Nephron progenitor cell (in vitro differentiated cells): Measurements from ENCODE around the gene VASH2.

Experiments used
- DNase-seq: peaks from one replicate; pipeline ENCODE4 v3.0.0; 2021
- H3K27ac Mint-ChIP-seq: 2 replicates; pipeline ENCODE4 v1.8.0; 2021; ENCODE audit warnings: mild to moderate bottlenecking, moderate library complexity, mixed read lengths
- H3K27me3 Mint-ChIP-seq: 2 replicates; pipeline ENCODE4 v1.8.0; 2021; ENCODE audit warnings: mild to moderate bottlenecking, low read depth, mixed read lengths; ENCODE audit not compliant: poor library complexity
- H3K36me3 Mint-ChIP-seq: 2 replicates; pipeline ENCODE4 v1.8.0; 2021; ENCODE audit warnings: low read depth, mixed read lengths
- H3K4me1 Mint-ChIP-seq: 2 replicates; pipeline ENCODE4 v1.8.0; 2021; ENCODE audit warnings: mixed read lengths
- H3K4me3 Mint-ChIP-seq: 2 replicates; pipeline ENCODE4 v1.8.0; 2021; ENCODE audit warnings: mild to moderate bottlenecking, moderate library complexity, mixed read lengths
- H3K9me3 Mint-ChIP-seq: 2 replicates; pipeline ENCODE4 v1.8.0; 2021; ENCODE audit warnings: mild to moderate bottlenecking, moderate library complexity, mixed read lengths
- TF ChIP-seq, protein P1 (sequence below): fragments of 200-600 bp; sonication (generic); IDR thresholded peaks from 2 replicates; pipeline ENCODE4 v1.5.0; 2021; ENCODE audit warnings: antibody characterized with exemption

The VASH2 gene

DNA sequence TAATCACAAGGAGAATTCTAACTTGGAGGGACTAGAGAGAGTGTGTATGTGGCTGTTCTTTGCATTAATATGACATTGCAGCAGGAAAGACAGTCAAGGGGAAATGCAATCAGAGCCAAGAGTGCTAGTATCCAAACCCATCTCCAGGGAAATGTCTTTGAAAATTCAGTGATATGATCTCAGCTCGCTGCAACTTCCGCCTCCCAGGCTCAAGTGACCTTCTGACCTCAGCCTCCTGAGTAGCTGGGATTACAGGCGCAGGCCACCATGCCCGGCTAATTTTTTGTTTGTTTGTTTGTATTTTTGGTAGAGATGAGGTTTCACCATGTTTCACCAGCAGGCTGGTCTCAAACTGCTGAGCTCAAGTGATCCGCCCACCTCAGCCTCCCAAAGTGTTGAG lies 16.3 kb downstream of the VASH2 start:
- Mint-ChIP-seq H3K27me3 (peaks cover 4% of the 10 kb centered on the region), H3K4me3 (peak overlapping the region; percentile 64), H3K27ac (peak overlapping the region; percentile 71), H3K36me3 (peaks cover 80% of the 10 kb centered on the region), H3K4me1 (peaks cover 83% of the 10 kb centered on the region), H3K9me3 (no peaks in the 10 kb centered on the region)
- no peak for DNase-seq
- TF ChIP-seq, protein P1, sequence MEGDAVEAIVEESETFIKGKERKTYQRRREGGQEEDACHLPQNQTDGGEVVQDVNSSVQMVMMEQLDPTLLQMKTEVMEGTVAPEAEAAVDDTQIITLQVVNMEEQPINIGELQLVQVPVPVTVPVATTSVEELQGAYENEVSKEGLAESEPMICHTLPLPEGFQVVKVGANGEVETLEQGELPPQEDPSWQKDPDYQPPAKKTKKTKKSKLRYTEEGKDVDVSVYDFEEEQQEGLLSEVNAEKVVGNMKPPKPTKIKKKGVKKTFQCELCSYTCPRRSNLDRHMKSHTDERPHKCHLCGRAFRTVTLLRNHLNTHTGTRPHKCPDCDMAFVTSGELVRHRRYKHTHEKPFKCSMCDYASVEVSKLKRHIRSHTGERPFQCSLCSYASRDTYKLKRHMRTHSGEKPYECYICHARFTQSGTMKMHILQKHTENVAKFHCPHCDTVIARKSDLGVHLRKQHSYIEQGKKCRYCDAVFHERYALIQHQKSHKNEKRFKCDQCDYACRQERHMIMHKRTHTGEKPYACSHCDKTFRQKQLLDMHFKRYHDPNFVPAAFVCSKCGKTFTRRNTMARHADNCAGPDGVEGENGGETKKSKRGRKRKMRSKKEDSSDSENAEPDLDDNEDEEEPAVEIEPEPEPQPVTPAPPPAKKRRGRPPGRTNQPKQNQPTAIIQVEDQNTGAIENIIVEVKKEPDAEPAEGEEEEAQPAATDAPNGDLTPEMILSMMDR = no peak

DNA sequence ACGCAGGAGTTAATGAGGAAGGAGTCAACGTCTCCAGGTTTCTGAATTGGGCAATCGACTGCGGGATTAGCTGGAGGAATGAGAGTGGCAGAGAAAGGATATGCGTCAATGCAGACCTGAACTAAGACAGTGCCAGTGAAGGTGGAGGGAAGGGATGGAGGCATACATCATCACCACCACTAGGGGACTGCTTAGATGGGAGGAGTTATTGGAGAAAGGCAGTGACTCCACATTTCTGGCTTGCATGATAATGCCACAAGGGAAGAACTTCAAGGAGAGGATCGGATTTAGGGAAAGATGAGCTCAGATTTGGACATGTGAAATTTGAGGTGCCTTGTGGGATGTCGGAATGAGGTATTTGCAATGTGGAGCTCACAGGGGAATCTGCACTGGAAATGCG lies 17.5 kb downstream of the VASH2 start:
- TF ChIP-seq, protein P1 = peak; percentile 44
- Mint-ChIP-seq H3K4me3 (peak overlapping the region; percentile 39), H3K9me3 (no peaks in the 10 kb centered on the region), H3K36me3 (peaks cover 79% of the 10 kb centered on the region), H3K27me3 (peaks cover 4% of the 10 kb centered on the region), H3K4me1 (peaks cover 84% of the 10 kb centered on the region), H3K27ac (peak overlapping the region; percentile 64)
- no peak for DNase-seq

DNA sequence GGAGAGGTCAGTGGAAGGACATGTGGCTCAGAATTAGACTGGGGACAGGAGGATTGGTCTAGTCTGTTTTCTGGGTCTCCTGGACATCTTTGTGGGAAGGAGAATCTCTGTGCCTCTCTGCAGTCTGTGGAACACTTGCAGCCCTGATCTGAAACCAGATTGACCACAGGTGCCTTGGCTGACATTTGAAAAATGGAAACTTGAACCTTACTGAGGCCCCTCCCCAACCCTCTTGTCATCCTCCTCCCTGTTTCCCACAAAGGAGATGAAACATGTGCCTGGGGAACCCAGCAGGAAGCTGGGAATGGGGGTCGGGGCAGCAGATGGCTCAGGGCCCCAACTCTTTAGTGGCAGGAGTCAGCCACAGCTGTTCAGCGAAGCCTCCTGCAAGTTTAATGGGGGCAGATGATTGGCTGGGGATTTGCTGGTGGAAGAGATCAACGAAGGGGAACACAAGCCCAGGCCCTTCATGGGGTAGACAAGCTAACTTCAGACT lies 18.1 kb downstream of the VASH2 start:
- Mint-ChIP-seq H3K27ac (peak overlapping the region; percentile 97), H3K4me3 (peak overlapping the region; percentile 48), H3K36me3 (peaks cover 79% of the 10 kb centered on the region), H3K27me3 (peaks cover 4% of the 10 kb centered on the region), H3K4me1 (peaks cover 86% of the 10 kb centered on the region), H3K9me3 (no peaks in the 10 kb centered on the region)
- no peak for DNase-seq
- TF ChIP-seq, protein P1 = no peak

DNA sequence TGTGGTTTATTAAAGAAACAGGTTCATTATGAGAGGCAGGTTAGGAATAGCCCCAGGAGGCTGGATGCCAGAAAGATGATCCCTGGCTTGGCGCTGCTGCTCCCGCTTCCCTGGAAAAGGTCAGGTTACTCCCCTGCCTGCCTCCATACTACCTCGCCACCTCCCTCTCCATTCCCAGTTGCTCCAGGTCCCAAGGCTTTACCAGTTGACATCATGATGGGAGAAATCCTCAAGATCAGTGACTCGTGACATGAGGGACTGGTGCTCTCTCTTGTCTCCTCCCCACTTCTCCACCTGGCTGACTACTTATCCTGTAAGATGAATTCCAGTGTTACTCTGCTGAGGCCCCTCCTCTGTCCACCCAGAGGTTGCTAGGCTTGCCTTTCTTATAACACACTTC lies 19.7 kb downstream of the VASH2 start:
- Mint-ChIP-seq H3K27ac (peak overlapping the region; percentile 97), H3K27me3 (no peaks in the 10 kb centered on the region), H3K9me3 (no peaks in the 10 kb centered on the region), H3K4me3 (peak overlapping the region; percentile 59), H3K4me1 (peaks cover 87% of the 10 kb centered on the region), H3K36me3 (peaks cover 80% of the 10 kb centered on the region)
- TF ChIP-seq, protein P1 = no peak
- peak; percentile 25 for DNase-seq

DNA sequence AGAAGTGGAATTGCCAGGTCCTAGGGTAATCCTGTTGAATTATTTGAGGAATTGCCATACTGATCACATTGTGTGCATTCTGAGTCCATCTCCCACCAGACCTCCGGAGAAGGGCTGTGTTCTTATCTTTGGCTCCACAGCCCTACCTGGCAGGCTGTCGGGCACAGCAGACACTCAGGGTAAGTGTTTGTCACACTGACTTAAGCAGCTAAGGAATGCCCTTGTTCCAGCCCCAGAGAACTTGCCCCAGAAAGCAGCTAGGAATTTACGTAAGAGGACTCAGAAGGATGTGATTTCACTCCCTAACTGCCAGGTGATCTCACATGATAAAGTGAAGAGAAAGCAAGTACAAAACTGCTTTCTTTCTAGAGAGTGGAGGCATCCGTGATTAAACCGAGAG lies 21.0 kb downstream of the VASH2 start:
- peaks cover 83% of the 10 kb centered on the region for H3K36me3 Mint-ChIP-seq
- TF ChIP-seq, protein P1 = no peak
- H3K4me3 Mint-ChIP-seq = no peak overlapping the region
- H3K27ac Mint-ChIP-seq = no peak overlapping the region
- no peak for DNase-seq
- no peaks in the 10 kb centered on the region for H3K9me3 Mint-ChIP-seq
- H3K4me1 Mint-ChIP-seq = peaks cover 91% of the 10 kb centered on the region
- peaks cover 4% of the 10 kb centered on the region for H3K27me3 Mint-ChIP-seq

DNA sequence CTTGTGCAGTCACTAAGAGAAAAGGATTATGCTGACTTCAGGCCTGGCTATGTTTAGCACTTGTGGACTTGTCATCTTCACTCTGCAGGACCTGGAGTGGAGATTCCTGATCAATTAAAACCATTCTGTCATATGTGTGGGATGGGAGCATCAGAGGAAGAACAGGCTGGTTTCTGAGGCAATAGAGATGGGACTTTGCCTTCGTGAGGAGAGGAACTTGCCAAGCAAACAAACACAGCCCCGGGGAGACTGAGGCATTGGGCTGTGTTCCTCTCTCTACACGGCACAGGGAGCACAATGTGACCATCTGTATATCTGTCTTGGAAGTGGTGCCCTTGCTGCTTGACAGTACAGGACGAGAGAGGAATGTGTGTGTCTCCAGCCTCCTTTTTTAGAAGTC lies 23.1 kb downstream of the VASH2 start:
- no peak for DNase-seq
- TF ChIP-seq, protein P1 = no peak
- Mint-ChIP-seq H3K4me3 (no peak overlapping the region), H3K9me3 (no peaks in the 10 kb centered on the region), H3K27ac (no peak overlapping the region), H3K36me3 (peaks cover 85% of the 10 kb centered on the region), H3K27me3 (peaks cover 4% of the 10 kb centered on the region), H3K4me1 (peaks cover 83% of the 10 kb centered on the region)
